ENCODE data around the gene CDH4.

The CDH4 gene

DNA sequence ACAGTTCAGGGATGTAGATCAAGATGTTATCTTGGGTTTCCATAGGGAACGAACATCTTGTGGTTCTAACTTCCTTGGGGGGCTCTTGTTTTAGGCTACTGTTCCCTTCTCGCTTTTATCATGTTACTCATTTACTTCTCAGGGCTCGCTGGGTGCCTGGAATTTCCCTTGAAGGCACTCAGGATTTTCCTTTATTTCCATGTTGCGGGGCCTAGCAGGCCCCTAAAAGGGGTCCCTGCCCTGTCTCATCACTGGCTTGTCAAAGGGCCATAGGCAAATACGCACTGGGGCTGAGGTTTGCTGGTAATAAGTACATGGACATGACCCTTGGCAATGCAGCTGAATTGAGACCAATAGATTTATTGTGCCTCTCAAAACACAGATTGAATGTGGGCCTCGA lies 262.3 kb downstream of the CDH4 start:
- TF ChIP-seq, protein P1, sequence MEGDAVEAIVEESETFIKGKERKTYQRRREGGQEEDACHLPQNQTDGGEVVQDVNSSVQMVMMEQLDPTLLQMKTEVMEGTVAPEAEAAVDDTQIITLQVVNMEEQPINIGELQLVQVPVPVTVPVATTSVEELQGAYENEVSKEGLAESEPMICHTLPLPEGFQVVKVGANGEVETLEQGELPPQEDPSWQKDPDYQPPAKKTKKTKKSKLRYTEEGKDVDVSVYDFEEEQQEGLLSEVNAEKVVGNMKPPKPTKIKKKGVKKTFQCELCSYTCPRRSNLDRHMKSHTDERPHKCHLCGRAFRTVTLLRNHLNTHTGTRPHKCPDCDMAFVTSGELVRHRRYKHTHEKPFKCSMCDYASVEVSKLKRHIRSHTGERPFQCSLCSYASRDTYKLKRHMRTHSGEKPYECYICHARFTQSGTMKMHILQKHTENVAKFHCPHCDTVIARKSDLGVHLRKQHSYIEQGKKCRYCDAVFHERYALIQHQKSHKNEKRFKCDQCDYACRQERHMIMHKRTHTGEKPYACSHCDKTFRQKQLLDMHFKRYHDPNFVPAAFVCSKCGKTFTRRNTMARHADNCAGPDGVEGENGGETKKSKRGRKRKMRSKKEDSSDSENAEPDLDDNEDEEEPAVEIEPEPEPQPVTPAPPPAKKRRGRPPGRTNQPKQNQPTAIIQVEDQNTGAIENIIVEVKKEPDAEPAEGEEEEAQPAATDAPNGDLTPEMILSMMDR (IDR thresholded peaks at IDR 0.05) = no peak
- H3K9me3 ChIP-seq = no peaks in the 10 kb centered on the region
- no peaks in the 10 kb centered on the region for H3K36me3 ChIP-seq
- H3K27me3 ChIP-seq = no peaks in the 10 kb centered on the region
- H3K4me1 ChIP-seq (ENCODE audit: control insufficient read depth in 1 of 2, insufficient read depth in 1 of 2, low read depth in 1 of 2, low read length in 1 of 2) = no peaks in the 10 kb centered on the region
- no peak overlapping the region for H3K4me3 ChIP-seq (ENCODE audit: low read depth in 1 of 2, low read length in 1 of 2)
- no peak overlapping the region for H3K27ac ChIP-seq

DNA sequence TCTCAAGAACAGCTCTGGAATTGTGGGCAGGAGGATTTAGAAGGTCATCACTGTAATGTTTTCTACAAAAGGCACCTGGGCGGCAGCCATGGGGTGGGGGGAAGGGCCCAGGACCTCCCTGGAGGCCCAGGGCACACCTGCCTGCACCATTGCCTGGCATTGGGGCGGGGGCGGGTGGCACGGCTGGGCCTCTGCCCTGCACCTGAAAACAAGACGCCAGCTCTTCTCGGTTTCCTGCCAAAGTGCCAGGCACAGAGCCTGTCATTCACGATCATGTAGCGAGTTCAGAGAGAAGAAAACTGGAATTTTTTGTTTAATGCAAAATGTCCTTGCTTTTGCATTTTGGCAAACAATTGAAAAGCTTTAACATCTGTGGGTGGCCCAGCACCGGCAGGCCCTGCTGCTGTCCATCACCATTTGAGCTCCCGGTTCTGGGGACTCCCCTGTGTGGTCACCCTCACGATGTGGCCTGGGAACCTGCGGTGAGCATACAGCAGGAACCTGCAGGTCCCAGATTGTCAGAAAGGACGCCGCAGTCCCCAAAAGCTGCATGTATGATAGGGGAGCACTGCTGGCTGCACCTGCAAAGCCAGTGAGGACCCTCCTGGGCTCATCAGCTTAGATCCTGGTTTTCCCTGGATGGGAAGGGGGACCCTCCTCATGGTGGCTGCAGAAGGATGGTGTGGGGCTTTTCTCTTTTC lies 262.9 kb downstream of the CDH4 start:
- TF ChIP-seq, protein P1 (IDR thresholded peaks at IDR 0.05) = no peak
- Histone ChIP-seq H3K4me3 (ENCODE audit: low read depth in 1 of 2, low read length in 1 of 2) (no peak overlapping the region), H3K27me3 (no peaks in the 10 kb centered on the region), H3K36me3 (no peaks in the 10 kb centered on the region), H3K9me3 (no peaks in the 10 kb centered on the region), H3K4me1 (ENCODE audit: control insufficient read depth in 1 of 2, insufficient read depth in 1 of 2, low read depth in 1 of 2, low read length in 1 of 2) (no peaks in the 10 kb centered on the region), H3K27ac (no peak overlapping the region)

DNA sequence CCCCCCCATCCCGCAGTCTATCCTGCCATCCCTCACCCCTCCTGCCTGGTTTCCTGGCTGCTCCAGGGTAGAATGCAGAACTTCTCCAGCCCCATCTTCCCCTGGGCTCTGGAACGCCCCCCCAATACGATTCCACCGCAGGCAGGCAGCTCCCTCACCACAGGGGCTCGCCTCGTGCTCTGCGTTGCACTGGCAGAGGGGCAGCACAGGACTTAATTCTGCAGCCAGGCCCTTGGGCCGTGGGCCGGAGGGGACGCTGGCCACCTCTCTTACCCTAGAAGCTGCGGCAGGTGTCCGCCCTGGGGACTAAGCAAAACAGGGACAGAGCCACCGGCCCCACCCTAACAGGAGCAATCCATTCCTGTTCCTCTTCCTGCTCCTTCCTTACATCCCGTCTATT lies 263.9 kb downstream of the CDH4 start:
- Histone ChIP-seq H3K36me3 (no peaks in the 10 kb centered on the region), H3K4me1 (ENCODE audit: control insufficient read depth in 1 of 2, insufficient read depth in 1 of 2, low read depth in 1 of 2, low read length in 1 of 2) (no peaks in the 10 kb centered on the region), H3K4me3 (ENCODE audit: low read depth in 1 of 2, low read length in 1 of 2) (no peak overlapping the region), H3K9me3 (no peaks in the 10 kb centered on the region), H3K27ac (no peak overlapping the region), H3K27me3 (no peaks in the 10 kb centered on the region)
- TF ChIP-seq, protein P1 (IDR thresholded peaks at IDR 0.05) = no peak

DNA sequence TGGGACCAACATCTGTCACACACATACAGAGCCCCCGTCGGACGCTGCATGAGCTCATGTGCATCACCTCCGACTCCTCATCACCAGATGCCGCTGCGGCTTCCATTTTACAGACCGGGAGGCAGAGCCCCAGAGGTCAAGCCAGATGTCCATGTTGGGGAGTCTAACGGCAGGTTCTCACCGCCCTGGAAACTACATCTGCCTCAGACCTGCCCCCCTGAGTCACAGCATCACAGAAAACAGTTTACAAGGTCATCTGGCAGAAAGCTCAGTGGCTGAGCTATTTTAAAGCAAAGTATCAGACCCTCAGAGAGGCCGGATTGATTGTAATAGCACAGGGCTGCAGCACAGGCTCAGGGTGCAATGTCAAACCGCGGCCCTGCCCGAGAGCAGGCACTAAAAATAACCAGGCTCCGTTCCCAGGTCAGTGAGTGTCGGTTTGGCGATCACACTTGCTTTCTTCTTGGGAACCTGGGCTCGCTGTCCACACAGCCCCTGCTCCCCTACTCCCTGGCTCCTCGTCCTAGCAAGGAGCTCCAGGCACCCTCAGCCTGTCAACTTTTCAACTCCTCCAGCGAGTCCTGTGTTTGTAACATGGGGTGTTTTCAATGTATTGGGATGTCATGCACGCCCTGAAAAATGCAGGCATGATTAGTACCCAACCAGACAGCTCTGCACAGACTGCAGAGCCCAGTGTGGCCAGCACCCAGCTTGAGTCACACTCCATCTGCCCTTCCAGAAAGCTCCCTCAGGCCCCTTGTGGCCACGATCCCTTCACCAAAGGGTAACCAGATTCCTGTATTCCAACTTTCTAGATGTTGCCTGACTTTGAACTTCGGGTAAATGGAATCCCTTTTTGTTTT lies 264.5 kb downstream of the CDH4 start:
- TF ChIP-seq, protein P1 (IDR thresholded peaks at IDR 0.05) = no peak
- no peaks in the 10 kb centered on the region for H3K4me1 ChIP-seq (ENCODE audit: control insufficient read depth in 1 of 2, insufficient read depth in 1 of 2, low read depth in 1 of 2, low read length in 1 of 2)
- H3K4me3 ChIP-seq (ENCODE audit: low read depth in 1 of 2, low read length in 1 of 2) = no peak overlapping the region
- H3K9me3 ChIP-seq = no peaks in the 10 kb centered on the region
- no peak overlapping the region for H3K27ac ChIP-seq
- H3K36me3 ChIP-seq = no peaks in the 10 kb centered on the region
- no peaks in the 10 kb centered on the region for H3K27me3 ChIP-seq

DNA sequence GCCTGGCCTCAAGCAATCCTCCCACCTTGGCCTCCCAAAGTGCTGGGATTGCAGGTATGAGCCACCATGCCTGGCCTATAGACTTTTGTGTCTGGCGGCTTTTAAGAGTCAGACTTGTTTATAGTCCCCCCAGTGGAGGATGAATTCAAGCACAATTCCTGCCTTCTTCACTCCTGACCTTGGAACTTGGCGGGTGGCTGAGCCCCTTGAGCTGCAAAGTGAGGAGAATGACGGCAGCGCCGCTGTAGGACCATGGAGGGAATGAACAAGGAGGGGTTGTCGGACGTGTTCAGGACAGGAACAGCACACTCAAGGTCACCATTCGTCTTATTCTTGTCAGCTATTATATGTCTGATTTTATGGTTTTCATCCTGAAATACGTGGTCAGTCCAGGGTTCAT lies 265.4 kb downstream of the CDH4 start:
- TF ChIP-seq, protein P1 (IDR thresholded peaks at IDR 0.05) = no peak
- H3K4me3 ChIP-seq (ENCODE audit: low read depth in 1 of 2, low read length in 1 of 2) = no peak overlapping the region
- no peaks in the 10 kb centered on the region for H3K4me1 ChIP-seq (ENCODE audit: control insufficient read depth in 1 of 2, insufficient read depth in 1 of 2, low read depth in 1 of 2, low read length in 1 of 2)
- no peaks in the 10 kb centered on the region for H3K9me3 ChIP-seq
- no peaks in the 10 kb centered on the region for H3K27me3 ChIP-seq
- H3K27ac ChIP-seq = no peak overlapping the region
- no peaks in the 10 kb centered on the region for H3K36me3 ChIP-seq
